Gastrocnemius medialis (tissue), 4 donors: ENCODE measurements around the gene ITGB3. TPM values are rescaled to one million over a fixed set of nuclear protein-coding genes. Genes with fewer than 3 reads are reported as not detected.

Experiments
- ATAC-seq, 2 donors: fragments of 150-250 bp; one replicate each; pipeline ENCODE4 v1.9.1; 2016
- DNase-seq, 2 donors: peaks; one replicate each; pipeline ENCODE4 v3.0.0-alpha.2; 2019
- H3K27ac ChIP-seq, 4 donors: fragments of 200-600 bp; sonication (generic); 1 replicate in 1 of 4; 2 replicates in 3 of 4; pipeline ENCODE4 v1.5.1; 2016 to 2018; ENCODE audit warnings: mild to moderate bottlenecking in 2 of 4, moderate library complexity in 1 of 4
- H3K27me3 ChIP-seq, 3 donors: fragments of 200-600 bp; sonication (generic) in 2 of 3; 1 replicate in 1 of 3; 2 replicates in 2 of 3; pipeline versions ENCODE4 v1.5.1 to v1.6.0; 2016 to 2019; ENCODE audit warnings: mild to moderate bottlenecking in 1 of 3, moderate library complexity in 1 of 3
- H3K36me3 ChIP-seq, 2 donors: fragments of 200-600 bp; sonication (generic) in 1 of 2; one replicate each; pipeline ENCODE4 v1.5.1; 2017 to 2018
- H3K4me1 ChIP-seq, 2 donors: fragments of 200-600 bp; sonication (generic) in 1 of 2; one replicate each; pipeline ENCODE4 v1.5.1; 2016 to 2017; ENCODE audit warnings: mild to moderate bottlenecking in 2 of 2
- H3K4me3 ChIP-seq, 4 donors: fragments of 200-600 bp; sonication (generic) in 3 of 4; 1 replicate in 1 of 4; 2 replicates in 3 of 4; pipeline ENCODE4 v1.5.1; 2016 to 2019; ENCODE audit warnings: mild to moderate bottlenecking in 2 of 4
- H3K9me3 ChIP-seq, 3 donors: fragments of 200-600 bp; sonication (generic) in 2 of 3; 1 replicate in 1 of 3; 2 replicates in 2 of 3; pipeline ENCODE4 v1.5.1; 2016 to 2019
- POLR2A ChIP-seq, 2 donors: fragments of 450-650 bp; IDR thresholded peaks; one replicate each; pipeline ENCODE4 v1.6.1; 2017; ENCODE audit warnings: antibody characterized with exemption in 2 of 2, mild to moderate bottlenecking in 2 of 2, moderate library complexity in 2 of 2
- in situ Hi-C, 4 donors: fragments of 200-750 bp; cut with MboI; loops; one replicate each; pipeline versions ENCODE4 v1.15.0 to v1.8.0; 2017; ENCODE audit warnings: low sequenced_read_pairs in 4 of 4
- intact Hi-C: fragments of 100-400 bp; cut with DNase I; formaldehyde crosslinking; loops from one replicate; pipeline ENCODE4 v1.15.1; 2023; ENCODE audit warnings: low total_unique reads
- total RNA-seq, 4 donors: library from RNA; depleted of rRNA; stranded (reverse); fragments of >200 nt; gene quantifications; one replicate each; pipeline versions ENCODE4 v1.1.0 to v1.2.3, GENCODE V29; 2016
- TF ChIP-seq, protein P1 (sequence below), 5 experiments: fragments of 450-650 bp in 3 of 5; fragments of 200-600 bp in 2 of 5; sonication (generic) in 2 of 5; IDR thresholded peaks in 4 of 5; conservative IDR thresholded peaks in 1 of 5; 1 replicate in 4 of 5; 2 replicates in 1 of 5; pipeline ENCODE4 v1.5.1; 2016 to 2019; ENCODE audit warnings: antibody characterized with exemption in 5 of 5, mild to moderate bottlenecking in 3 of 5, moderate library complexity in 3 of 5

ITGB3 gene
- total RNA-seq, 4 donors from 2014 or later: 0.92 to 6.2 (median 1.9) TPM; not detected in 1

DNA sequence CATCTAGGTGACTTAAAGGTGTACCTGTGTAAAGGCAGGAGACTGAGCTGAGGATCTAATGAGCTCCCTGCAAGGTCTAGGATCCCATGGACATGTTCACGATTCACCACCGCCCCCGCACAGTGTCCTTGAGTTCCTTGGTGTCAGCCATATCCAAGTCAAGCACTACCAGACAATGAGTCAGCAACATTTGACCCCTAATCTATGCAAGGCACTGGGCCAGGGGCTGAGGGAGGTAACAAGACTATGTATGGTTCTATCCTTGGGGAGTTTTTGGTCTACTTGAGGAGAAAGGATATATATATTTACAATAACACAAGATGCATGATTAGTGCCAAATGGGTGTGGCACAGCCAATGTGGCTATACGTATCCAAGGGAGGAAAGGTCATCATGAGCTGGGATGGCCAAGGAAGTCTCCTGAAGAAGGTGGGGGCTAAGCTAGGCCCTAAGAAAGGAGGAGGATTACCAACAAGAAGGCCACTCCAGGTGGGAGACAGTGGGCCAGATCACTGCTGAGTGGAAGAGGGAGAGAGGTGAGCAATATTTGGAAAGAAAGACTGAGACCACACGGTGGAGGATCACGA, 35.0 kb downstream of the ITGB3 start:
- Histone ChIP-seq H3K36me3 (no peaks in the 10 kb centered on the region), H3K27ac (no peak overlapping the region), H3K4me3 (no peak overlapping the region), H3K4me1 (no peaks in the 10 kb centered on the region), H3K9me3 (no peaks in the 10 kb centered on the region), H3K27me3 (no peaks in the 10 kb centered on the region)
- no peak for DNase-seq
- ATAC-seq: no peak
- in situ Hi-C loops: no loop called here
- TF ChIP-seq POLR2A (IDR thresholded peaks at IDR 0.05): no peak
- TF ChIP-seq, protein P1, sequence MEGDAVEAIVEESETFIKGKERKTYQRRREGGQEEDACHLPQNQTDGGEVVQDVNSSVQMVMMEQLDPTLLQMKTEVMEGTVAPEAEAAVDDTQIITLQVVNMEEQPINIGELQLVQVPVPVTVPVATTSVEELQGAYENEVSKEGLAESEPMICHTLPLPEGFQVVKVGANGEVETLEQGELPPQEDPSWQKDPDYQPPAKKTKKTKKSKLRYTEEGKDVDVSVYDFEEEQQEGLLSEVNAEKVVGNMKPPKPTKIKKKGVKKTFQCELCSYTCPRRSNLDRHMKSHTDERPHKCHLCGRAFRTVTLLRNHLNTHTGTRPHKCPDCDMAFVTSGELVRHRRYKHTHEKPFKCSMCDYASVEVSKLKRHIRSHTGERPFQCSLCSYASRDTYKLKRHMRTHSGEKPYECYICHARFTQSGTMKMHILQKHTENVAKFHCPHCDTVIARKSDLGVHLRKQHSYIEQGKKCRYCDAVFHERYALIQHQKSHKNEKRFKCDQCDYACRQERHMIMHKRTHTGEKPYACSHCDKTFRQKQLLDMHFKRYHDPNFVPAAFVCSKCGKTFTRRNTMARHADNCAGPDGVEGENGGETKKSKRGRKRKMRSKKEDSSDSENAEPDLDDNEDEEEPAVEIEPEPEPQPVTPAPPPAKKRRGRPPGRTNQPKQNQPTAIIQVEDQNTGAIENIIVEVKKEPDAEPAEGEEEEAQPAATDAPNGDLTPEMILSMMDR (IDR thresholded peaks at IDR 0.05 in 4 of 5, conservative IDR thresholded peaks at IDR 0.05 in 1 of 5): no peak
- intact Hi-C loops: no loop called here

DNA sequence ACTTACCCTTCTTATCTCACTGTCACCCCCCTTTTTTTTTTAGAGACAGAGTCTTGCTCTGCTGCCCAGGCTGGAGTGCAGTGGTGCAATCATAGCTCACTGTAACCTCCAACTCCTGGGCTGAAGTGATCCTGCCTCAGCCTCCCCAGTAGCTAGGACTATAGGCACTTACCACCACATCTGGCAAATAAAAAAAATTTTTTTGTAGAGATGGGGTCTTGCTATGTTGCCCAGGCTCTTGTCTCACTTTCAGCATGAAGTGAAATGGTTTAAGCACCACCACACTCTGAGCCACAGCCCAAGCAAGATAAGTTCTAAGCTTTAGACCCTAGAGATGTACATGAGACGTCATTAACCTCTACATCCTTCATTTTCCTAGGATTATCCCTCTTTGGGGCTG, 35.7 kb downstream of the ITGB3 start:
- Histone ChIP-seq H3K4me3 (no peak overlapping the region), H3K27me3 (no peaks in the 10 kb centered on the region), H3K27ac (no peak overlapping the region), H3K36me3 (no peaks in the 10 kb centered on the region), H3K9me3 (no peaks in the 10 kb centered on the region), H3K4me1 (no peaks in the 10 kb centered on the region)
- TF ChIP-seq, protein P1 (IDR thresholded peaks at IDR 0.05 in 4 of 5, conservative IDR thresholded peaks at IDR 0.05 in 1 of 5): no peak
- no peak for TF ChIP-seq POLR2A (IDR thresholded peaks at IDR 0.05)
- in situ Hi-C loops: no loop called here
- ATAC-seq (no peak), DNase-seq (no peak)
- intact Hi-C loops: no loop called here

DNA sequence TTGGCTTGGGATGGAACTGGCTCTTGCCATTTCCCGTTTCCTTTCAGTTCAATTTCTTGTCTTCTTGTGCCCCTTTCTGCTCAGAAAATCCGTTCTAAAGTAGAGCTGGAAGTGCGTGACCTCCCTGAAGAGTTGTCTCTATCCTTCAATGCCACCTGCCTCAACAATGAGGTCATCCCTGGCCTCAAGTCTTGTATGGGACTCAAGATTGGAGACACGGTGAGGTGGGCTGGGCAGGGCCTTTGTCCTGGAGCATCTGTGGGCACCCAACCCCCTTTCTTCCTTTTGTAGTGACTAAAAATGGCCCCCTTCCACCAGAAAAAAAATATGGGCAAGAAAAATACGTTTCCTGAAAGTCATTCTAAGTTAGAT, 37.2 kb downstream of the ITGB3 start:
- ATAC-seq (no peak), DNase-seq (no peak)
- Histone ChIP-seq H3K4me3 (no peak overlapping the region), H3K27ac (no peak overlapping the region), H3K27me3 (no peaks in the 10 kb centered on the region), H3K36me3 (no peaks in the 10 kb centered on the region), H3K4me1 (no peaks in the 10 kb centered on the region), H3K9me3 (no peaks in the 10 kb centered on the region)
- intact Hi-C loops: no loop called here
- no peak for TF ChIP-seq POLR2A (IDR thresholded peaks at IDR 0.05)
- TF ChIP-seq, protein P1 (IDR thresholded peaks at IDR 0.05 in 4 of 5, conservative IDR thresholded peaks at IDR 0.05 in 1 of 5): no peak
- in situ Hi-C loops: no loop called here

DNA sequence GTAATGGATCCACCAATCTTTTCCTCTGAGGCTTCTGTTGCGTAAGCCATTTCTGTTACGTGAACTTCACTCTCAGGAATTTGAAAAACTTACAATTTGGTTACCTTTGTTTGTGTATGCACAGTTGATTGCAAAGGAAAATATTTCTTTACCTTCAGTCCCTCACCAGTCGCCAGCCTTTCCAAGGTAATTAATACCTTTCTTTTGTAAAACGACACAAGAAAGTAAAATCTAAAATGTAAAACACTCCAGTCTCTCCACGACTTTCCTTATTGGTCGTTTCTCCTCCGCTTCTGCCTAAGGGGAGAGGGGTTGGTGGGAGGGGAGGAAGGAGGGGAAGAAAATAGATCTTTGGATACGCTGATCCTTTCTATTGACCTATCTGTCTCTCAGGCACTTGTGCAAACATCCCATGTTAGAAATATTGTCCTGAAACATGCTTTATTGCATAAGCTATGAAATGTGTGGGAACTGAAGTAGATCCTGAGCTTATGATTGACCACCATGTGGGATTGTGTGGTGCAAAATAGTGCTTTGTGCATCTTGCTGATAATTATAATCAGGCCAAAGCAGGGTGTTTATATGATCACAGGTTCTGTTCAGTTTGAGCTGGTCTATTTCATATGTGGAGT, 37.7 kb downstream of the ITGB3 start:
- H3K27ac ChIP-seq: no peak overlapping the region
- H3K9me3 ChIP-seq: no peaks in the 10 kb centered on the region
- no peaks in the 10 kb centered on the region for H3K36me3 ChIP-seq
- H3K4me1 ChIP-seq: no peaks in the 10 kb centered on the region
- no peak for TF ChIP-seq POLR2A (IDR thresholded peaks at IDR 0.05)
- TF ChIP-seq, protein P1 (IDR thresholded peaks at IDR 0.05 in 4 of 5, conservative IDR thresholded peaks at IDR 0.05 in 1 of 5): no peak
- no peaks in the 10 kb centered on the region for H3K27me3 ChIP-seq
- no peak overlapping the region for H3K4me3 ChIP-seq
- in situ Hi-C loops: no loop called here
- ATAC-seq (no peak), DNase-seq (no peak)
- intact Hi-C loops: no loop called here

DNA sequence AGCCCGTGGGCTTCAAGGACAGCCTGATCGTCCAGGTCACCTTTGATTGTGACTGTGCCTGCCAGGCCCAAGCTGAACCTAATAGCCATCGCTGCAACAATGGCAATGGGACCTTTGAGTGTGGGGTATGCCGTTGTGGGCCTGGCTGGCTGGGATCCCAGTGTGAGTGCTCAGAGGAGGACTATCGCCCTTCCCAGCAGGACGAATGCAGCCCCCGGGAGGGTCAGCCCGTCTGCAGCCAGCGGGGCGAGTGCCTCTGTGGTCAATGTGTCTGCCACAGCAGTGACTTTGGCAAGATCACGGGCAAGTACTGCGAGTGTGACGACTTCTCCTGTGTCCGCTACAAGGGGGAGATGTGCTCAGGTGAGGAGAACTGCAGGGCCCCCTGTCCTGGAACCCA, 38.6 kb downstream of the ITGB3 start:
- intact Hi-C loops: no loop called here
- Histone ChIP-seq H3K27me3 (no peaks in the 10 kb centered on the region), H3K27ac (no peak overlapping the region), H3K4me1 (no peaks in the 10 kb centered on the region), H3K36me3 (no peaks in the 10 kb centered on the region), H3K4me3 (no peak overlapping the region), H3K9me3 (no peaks in the 10 kb centered on the region)
- no peak for ATAC-seq
- no peak for TF ChIP-seq POLR2A (IDR thresholded peaks at IDR 0.05)
- TF ChIP-seq, protein P1 (IDR thresholded peaks at IDR 0.05 in 4 of 5, conservative IDR thresholded peaks at IDR 0.05 in 1 of 5): no peak
- no peak for DNase-seq
- in situ Hi-C loops: no loop called here
